Measurements from ENCODE around the gene TSEN2.

DNA sequence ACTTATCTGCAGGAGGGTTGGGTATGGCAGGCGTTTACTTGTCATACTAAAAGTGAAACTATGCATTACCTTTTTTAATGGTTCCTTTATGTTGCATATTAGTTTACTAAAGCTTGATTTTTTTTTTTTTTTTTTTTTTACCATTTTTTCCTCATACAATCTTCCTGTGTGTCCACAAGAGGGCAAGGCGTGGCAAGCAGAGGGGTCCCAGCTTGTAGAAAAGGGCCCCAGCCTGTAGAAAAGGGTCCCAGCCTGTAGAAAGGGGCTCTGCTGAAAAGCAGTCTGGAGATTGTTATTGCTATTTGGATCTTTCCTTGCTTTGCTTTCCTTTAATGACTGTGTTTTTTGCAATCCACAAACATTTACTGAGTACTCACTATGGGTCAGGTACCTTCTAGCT, 94.5 kb downstream of the TSEN2 start:
- TF ChIP-seq, protein P1, sequence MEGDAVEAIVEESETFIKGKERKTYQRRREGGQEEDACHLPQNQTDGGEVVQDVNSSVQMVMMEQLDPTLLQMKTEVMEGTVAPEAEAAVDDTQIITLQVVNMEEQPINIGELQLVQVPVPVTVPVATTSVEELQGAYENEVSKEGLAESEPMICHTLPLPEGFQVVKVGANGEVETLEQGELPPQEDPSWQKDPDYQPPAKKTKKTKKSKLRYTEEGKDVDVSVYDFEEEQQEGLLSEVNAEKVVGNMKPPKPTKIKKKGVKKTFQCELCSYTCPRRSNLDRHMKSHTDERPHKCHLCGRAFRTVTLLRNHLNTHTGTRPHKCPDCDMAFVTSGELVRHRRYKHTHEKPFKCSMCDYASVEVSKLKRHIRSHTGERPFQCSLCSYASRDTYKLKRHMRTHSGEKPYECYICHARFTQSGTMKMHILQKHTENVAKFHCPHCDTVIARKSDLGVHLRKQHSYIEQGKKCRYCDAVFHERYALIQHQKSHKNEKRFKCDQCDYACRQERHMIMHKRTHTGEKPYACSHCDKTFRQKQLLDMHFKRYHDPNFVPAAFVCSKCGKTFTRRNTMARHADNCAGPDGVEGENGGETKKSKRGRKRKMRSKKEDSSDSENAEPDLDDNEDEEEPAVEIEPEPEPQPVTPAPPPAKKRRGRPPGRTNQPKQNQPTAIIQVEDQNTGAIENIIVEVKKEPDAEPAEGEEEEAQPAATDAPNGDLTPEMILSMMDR (conservative IDR thresholded peaks at IDR 0.05): 0 out of 2 replicates have a peak, but pooled peaks have one; percentile 35
- no peak for TF ChIP-seq EZH2 (IDR thresholded peaks at IDR 0.05; ENCODE audit: low read depth)
